ENCODE data around the gene FAAP20. TPM values are rescaled to one million over a fixed set of nuclear protein-coding genes. Genes with fewer than 3 reads are reported as not detected.

The FAAP20 gene
- total RNA-seq, 1 experiment from 2014 or later, result 119 TPM

DNA sequence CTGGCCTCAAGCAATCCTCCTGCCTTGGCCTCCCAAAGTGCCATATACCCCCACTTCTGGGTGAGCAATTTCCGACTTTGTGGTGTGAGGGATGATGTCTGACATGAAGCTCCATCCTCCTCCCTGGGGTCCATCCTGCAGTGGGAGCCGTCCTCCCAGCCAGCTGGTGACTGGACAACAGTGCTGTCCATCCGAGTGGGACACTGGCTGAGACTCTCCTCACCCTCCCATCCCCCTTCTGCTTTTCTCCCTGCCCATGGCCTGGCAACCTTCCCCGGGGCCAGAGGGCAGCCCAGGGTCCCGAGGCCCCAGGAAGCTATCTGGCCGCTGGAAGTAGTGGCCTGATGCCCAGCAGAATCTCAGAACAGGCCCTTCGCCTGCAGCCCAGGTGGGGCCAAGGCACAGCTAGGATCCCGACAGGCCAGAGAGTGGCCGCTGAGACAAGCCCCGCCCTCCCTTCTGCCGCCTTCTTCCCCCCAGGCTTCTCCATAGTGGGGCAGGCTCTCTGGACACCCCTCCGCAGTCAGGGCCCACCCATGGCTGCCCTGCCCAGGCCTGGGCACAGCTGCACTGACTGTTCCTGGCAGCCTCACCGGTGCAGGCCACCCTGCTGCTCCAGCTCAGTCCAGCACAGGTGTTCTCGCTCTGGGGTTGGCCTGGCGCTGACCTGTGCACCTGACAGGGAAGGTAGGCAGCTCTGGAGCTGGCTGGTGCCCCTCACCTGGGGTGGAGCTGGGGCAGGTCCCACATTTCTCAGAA is 8.4 kb upstream of the FAAP20 start:
- H3K27me3 ChIP-seq (ENCODE audit: insufficient read depth, low read length), result no peaks in the 10 kb centered on the region
- H3K4me1 ChIP-seq (ENCODE audit: insufficient read depth, low read length), result no peaks in the 10 kb centered on the region
- no peak overlapping the region for H3K4ac ChIP-seq (ENCODE audit: low read depth, low read length)
- no peaks in the 10 kb centered on the region for H4K20me1 ChIP-seq (ENCODE audit: control insufficient read depth, insufficient read depth, insufficient read length)
- no peaks in the 10 kb centered on the region for H3K79me1 ChIP-seq (ENCODE audit: insufficient read depth, low read depth, low read length, poor library complexity, severe bottlenecking)
- TF ChIP-seq, protein P1, sequence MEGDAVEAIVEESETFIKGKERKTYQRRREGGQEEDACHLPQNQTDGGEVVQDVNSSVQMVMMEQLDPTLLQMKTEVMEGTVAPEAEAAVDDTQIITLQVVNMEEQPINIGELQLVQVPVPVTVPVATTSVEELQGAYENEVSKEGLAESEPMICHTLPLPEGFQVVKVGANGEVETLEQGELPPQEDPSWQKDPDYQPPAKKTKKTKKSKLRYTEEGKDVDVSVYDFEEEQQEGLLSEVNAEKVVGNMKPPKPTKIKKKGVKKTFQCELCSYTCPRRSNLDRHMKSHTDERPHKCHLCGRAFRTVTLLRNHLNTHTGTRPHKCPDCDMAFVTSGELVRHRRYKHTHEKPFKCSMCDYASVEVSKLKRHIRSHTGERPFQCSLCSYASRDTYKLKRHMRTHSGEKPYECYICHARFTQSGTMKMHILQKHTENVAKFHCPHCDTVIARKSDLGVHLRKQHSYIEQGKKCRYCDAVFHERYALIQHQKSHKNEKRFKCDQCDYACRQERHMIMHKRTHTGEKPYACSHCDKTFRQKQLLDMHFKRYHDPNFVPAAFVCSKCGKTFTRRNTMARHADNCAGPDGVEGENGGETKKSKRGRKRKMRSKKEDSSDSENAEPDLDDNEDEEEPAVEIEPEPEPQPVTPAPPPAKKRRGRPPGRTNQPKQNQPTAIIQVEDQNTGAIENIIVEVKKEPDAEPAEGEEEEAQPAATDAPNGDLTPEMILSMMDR (conservative IDR thresholded peaks at IDR 0.05), result no peak
- Mint-ChIP-seq H3K36me3 (ENCODE audit: insufficient read depth in 1 of 3, low read depth in 3 of 3) (no peaks in the 10 kb centered on the region), H3K4me3 (no peak overlapping the region; a peak in 1 of 5 replicates), H3K27me3 (ENCODE audit: low read depth) (peaks cover 13% of the 10 kb centered on the region), H3K27ac (no peak overlapping the region), H3K9me3 (no peaks in the 10 kb centered on the region), H3K4me1 (peaks cover 10 to 36% of the 10 kb centered on the region in 2 experiments)
- no peak overlapping the region for H3K23ac ChIP-seq (ENCODE audit: insufficient read length, low read depth, low read length)
- no peak overlapping the region for H3K56ac ChIP-seq (ENCODE audit: insufficient read length, low read depth, low read length)
- H2BK12ac ChIP-seq (ENCODE audit: insufficient read length, low read depth, low read length), result no peak overlapping the region
- no peak overlapping the region for H3K18ac ChIP-seq (ENCODE audit: insufficient read length, low read depth, low read length)
- H3K79me2 ChIP-seq (ENCODE audit: insufficient read depth, low read length), result no peaks in the 10 kb centered on the region
- H4K91ac ChIP-seq (ENCODE audit: insufficient read length, low read depth, low read length), result no peak overlapping the region
- H3K27ac ChIP-seq (ENCODE audit: insufficient read length, low read depth, low read length), result no peak overlapping the region
- H3T11ph ChIP-seq (ENCODE audit: low read length), result no peak overlapping the region
- H4K5ac ChIP-seq (ENCODE audit: insufficient read length, low read depth, low read length), result no peak overlapping the region
- peaks cover 14% of the 10 kb centered on the region for H3K23me2 ChIP-seq (ENCODE audit: insufficient read length, low read depth, low read length, poor library complexity, severe bottlenecking)
- DNase-seq, result no peak
- WGBS (ENCODE audit: extremely low coverage, insufficient read length, low lambda C conversion rate), result no CpG with 5 or more reads among the region's 15 CpGs
- H3K9ac ChIP-seq (ENCODE audit: extremely low read depth, insufficient read length, low read length), result no peak overlapping the region
- no peak overlapping the region for H2BK15ac ChIP-seq (ENCODE audit: low read depth, low read length)
- H2BK20ac ChIP-seq (ENCODE audit: low read depth, low read length, poor library complexity, severe bottlenecking), result no peak overlapping the region
- H2BK120ac ChIP-seq (ENCODE audit: low read depth, low read length, poor library complexity, severe bottlenecking), result no peak overlapping the region
- no peaks in the 10 kb centered on the region for H3K9me3 ChIP-seq (ENCODE audit: control insufficient read depth, low read depth, low read length)
- H2AFZ ChIP-seq (ENCODE audit: low read length), result no peak overlapping the region
- no peak overlapping the region for H3K4me2 ChIP-seq (ENCODE audit: insufficient read depth, insufficient read length, low read length)
- no peak overlapping the region; the same call in 1 of the 2 replicates for H3K14ac ChIP-seq (ENCODE audit: insufficient read depth, low read length)
- H2BK5ac ChIP-seq (ENCODE audit: insufficient read length, low read length), result no peak overlapping the region
- no peak overlapping the region for H4K8ac ChIP-seq (replicated peaks; ENCODE audit: insufficient read length, low read depth, low read length)
- H2AK5ac ChIP-seq (ENCODE audit: insufficient read length, low read length), result no peak overlapping the region

All from H9 (cell line).